ENCODE measurements around the gene EFHD2. TPM values are rescaled to one million over a fixed set of nuclear protein-coding genes. Genes with fewer than 3 reads are reported as not detected.

Gene EFHD2
- total and polyA plus RNA-seq, 12 donors: 47.4 to 119 (median 87.9) TPM

- DNase-seq: no peak
These were observed 42.5 kb downstream of the EFHD2 start for GRCh38 chr1:15452216-15452615.

DNA sequence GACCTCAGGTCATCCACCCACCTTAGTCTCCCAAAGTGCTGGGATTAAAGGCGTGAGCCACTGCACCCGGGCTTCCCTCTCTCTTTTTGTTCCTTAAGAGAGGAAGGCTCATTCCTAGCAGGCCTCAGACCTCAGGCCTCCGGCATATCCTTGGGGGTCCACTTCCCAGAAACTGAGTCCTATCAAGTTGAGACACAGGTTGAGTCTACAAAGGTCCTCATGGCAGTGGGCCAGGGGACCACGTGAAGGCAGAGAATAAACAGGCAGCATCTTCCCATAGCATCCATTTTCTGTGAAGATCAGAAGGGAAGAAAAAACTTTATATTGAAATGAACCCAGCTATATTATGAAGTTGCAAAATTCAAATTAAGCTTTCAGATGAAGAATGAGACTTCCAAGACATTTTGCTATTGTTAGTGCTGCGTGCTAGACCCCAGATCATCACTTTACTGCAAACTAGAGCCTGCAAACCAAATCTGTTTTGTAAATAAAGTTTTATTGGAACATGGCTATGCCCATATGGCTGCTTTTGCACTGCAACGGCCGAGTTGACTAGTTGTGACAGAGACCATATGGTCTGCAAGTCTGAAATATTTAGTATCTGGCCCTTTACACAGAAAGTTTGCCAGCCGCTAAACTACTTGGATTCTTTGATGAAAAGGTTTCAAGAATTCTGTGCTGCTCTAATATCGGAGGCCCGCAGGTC lies 43.3 kb downstream of the EFHD2 start:
- H3K27me3 ChIP-seq: no peaks in the 10 kb centered on the region
- H3K27ac ChIP-seq: no peak overlapping the region
- no peak overlapping the region for H3K4me3 ChIP-seq
- no peak for TF ChIP-seq POLR2A (IDR thresholded peaks at IDR 0.05)
- TF ChIP-seq, protein P1, sequence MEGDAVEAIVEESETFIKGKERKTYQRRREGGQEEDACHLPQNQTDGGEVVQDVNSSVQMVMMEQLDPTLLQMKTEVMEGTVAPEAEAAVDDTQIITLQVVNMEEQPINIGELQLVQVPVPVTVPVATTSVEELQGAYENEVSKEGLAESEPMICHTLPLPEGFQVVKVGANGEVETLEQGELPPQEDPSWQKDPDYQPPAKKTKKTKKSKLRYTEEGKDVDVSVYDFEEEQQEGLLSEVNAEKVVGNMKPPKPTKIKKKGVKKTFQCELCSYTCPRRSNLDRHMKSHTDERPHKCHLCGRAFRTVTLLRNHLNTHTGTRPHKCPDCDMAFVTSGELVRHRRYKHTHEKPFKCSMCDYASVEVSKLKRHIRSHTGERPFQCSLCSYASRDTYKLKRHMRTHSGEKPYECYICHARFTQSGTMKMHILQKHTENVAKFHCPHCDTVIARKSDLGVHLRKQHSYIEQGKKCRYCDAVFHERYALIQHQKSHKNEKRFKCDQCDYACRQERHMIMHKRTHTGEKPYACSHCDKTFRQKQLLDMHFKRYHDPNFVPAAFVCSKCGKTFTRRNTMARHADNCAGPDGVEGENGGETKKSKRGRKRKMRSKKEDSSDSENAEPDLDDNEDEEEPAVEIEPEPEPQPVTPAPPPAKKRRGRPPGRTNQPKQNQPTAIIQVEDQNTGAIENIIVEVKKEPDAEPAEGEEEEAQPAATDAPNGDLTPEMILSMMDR (IDR thresholded peaks at IDR 0.05): no peak
- H3K9me3 ChIP-seq (replicated peaks in 1 of 3): no peaks in the 10 kb centered on the region
- no peaks in the 10 kb centered on the region for H3K36me3 ChIP-seq (replicated peaks in 1 of 2)
- intact Hi-C loops (cut with DNase I): no loop called here
- 85 to 93% (median 89%) methylated on average over 10 of the region's 10 CpGs for WGBS, 4 donors
- no peaks in the 10 kb centered on the region for H3K4me1 ChIP-seq (replicated peaks in 1 of 2)
- DNase-seq: no peak

More at GRCh38 chr1:15452216-15452615, 42.5 kb downstream of the EFHD2 start:
- no peak overlapping the region for H3K27ac ChIP-seq
- intact Hi-C loops (cut with DNase I): no loop called here
- H3K4me3 ChIP-seq: no peak overlapping the region
- no peaks in the 10 kb centered on the region for H3K27me3 ChIP-seq
- TF ChIP-seq, protein P1 (IDR thresholded peaks at IDR 0.05): no peak
- TF ChIP-seq POLR2A (IDR thresholded peaks at IDR 0.05): no peak
- H3K4me1 ChIP-seq (replicated peaks in 1 of 2): no peaks in the 10 kb centered on the region
- WGBS, 4 donors: 83 to 100% (median 83%) methylated on average over 1 of the region's 1 CpG; no CpG with 5 or more reads in 1 of the 4 donors
- no peaks in the 10 kb centered on the region for H3K9me3 ChIP-seq (replicated peaks in 1 of 3)
- no peaks in the 10 kb centered on the region for H3K36me3 ChIP-seq (replicated peaks in 1 of 2)

- intact Hi-C loops (cut with DNase I): no loop called here
- Histone ChIP-seq H3K36me3 (replicated peaks in 1 of 2) (no peaks in the 10 kb centered on the region), H3K4me1 (replicated peaks in 1 of 2) (peaks cover 0 to 4% of the 10 kb centered on the region in 2 donors), H3K27ac (no peak overlapping the region), H3K9me3 (replicated peaks in 1 of 3) (no peaks in the 10 kb centered on the region), H3K4me3 (no peak overlapping the region), H3K27me3 (no peaks in the 10 kb centered on the region)
- TF ChIP-seq POLR2A (IDR thresholded peaks at IDR 0.05): no peak
- TF ChIP-seq, protein P1 (IDR thresholded peaks at IDR 0.05): no peak
- no peak for DNase-seq
- WGBS, 4 donors: 82 to 92% (median 86%) methylated on average over 5 to 11 of the region's 11 CpGs
These were observed 44.0 kb downstream of the EFHD2 start for GRCh38 chr1:15453734-15454133.

- Histone ChIP-seq H3K4me3 (no peak overlapping the region), H3K27me3 (no peaks in the 10 kb centered on the region), H3K36me3 (replicated peaks in 1 of 2) (no peaks in the 10 kb centered on the region), H3K27ac (no peak overlapping the region), H3K9me3 (replicated peaks in 1 of 3) (no peaks in the 10 kb centered on the region), H3K4me1 (replicated peaks in 1 of 2) (peaks cover 0 to 7% of the 10 kb centered on the region in 2 donors)
- intact Hi-C loops (cut with DNase I): no loop called here
- TF ChIP-seq, protein P1 (IDR thresholded peaks at IDR 0.05): no peak
- no peak for TF ChIP-seq POLR2A (IDR thresholded peaks at IDR 0.05)
- WGBS, 4 donors: 48 to 69% (median 59%) methylated on average over 3 of the region's 3 CpGs
- DNase-seq: no peak
These were observed 44.6 kb downstream of the EFHD2 start for GRCh38 chr1:15454256-15454655.
